ENCODE results near the gene IGF2BP3.

DNA sequence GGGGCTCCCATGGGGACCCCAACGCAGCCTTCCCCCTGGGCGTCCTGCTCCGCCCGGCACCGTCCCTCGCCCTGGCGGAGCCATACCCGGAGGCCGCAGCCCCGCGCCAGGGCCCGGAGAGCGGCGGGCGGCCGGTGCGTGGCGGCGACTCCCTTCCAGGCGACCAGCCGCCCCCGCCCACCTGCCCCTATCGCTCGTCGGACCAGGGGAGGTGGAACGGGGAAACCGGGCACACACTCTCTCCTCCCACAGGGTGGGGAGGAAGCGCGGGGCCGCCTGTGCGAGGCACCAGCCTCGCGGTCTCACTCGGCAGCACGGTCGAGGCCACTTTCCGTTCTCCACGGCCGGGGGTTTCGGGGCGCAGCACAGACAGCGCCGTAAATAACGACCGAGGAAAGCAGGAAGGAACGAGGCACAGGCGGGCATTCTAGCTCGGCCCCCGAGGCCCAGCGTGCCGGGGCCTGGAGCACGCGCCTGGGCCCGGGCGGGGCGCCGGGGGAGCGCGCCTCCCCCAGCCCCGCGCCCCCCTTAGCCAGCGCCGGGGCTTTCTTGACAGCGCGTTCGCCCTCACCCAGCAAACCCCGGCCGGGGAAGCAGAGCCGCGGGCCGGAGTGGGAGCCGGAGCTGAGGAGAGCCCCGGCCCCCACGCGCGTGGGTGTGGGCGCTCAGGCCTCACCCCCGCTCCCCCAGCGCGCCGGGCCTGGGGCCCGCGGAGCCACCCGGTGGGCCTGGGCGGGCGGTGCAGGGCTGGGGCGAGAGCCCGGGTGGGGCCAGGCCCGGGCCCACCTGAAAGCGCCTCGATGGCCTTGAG, 936 bp downstream of the IGF2BP3 start:
- TF ChIP-seq, protein P1, sequence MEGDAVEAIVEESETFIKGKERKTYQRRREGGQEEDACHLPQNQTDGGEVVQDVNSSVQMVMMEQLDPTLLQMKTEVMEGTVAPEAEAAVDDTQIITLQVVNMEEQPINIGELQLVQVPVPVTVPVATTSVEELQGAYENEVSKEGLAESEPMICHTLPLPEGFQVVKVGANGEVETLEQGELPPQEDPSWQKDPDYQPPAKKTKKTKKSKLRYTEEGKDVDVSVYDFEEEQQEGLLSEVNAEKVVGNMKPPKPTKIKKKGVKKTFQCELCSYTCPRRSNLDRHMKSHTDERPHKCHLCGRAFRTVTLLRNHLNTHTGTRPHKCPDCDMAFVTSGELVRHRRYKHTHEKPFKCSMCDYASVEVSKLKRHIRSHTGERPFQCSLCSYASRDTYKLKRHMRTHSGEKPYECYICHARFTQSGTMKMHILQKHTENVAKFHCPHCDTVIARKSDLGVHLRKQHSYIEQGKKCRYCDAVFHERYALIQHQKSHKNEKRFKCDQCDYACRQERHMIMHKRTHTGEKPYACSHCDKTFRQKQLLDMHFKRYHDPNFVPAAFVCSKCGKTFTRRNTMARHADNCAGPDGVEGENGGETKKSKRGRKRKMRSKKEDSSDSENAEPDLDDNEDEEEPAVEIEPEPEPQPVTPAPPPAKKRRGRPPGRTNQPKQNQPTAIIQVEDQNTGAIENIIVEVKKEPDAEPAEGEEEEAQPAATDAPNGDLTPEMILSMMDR (IDR thresholded peaks at IDR 0.05) = no peak
- no peak for TF ChIP-seq POLR2A (IDR thresholded peaks at IDR 0.05)
